Prostate gland (tissue), 2 donors: ENCODE results near the gene NOC4L.

Experiments used
- CTCF ChIP-seq, 4 experiments: fragments of 200-600 bp in 2 of 4; fragments of 450-650 bp in 2 of 4; sonication (generic) in 2 of 4; IDR thresholded peaks; 1 replicate in 3 of 4; 2 replicates in 1 of 4; pipeline ENCODE4 v1.5.1; 2016 to 2019; ENCODE audit warnings: antibody characterized with exemption in 4 of 4, mild to moderate bottlenecking in 2 of 4, moderate library complexity in 2 of 4
- POLR2A ChIP-seq: fragments of 450-650 bp; IDR thresholded peaks from one replicate; pipeline ENCODE4 v1.6.1; 2016; ENCODE audit warnings: antibody characterized with exemption, mild to moderate bottlenecking
- POLR2AphosphoS5 ChIP-seq: sonication (generic); formaldehyde crosslinking; IDR thresholded peaks from one replicate; pipeline ENCODE4 v1.6.1; 2017; ENCODE audit warnings: antibody characterized with exemption

DNA sequence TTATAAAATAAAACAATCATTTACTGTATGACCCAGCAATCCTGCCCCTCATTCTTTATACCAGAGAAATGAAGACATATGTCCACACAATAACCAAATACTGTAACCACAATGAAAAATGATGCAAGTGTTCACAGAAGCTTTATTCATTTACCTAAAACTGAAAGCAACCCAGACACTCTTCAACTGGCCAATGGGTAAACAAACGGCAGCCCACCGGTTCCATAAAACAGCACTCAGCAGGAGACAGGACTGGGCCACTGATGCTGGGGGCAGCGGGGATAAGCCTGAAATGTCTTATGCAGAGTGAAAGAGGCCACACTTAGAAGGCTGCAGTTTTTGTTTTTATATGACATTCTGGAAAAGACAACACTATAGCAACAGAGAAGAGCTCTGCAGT is 15.2 kb upstream of the NOC4L start:
- no peak for TF ChIP-seq CTCF (IDR thresholded peaks at IDR 0.05)
- TF ChIP-seq POLR2A: no peak
- TF ChIP-seq POLR2AphosphoS5: no peak
